Hepatocyte (in vitro differentiated cells): ENCODE measurements around the gene AKAP13.

Experiments used
- EZH2 ChIP-seq: fragments of 200-600 bp; sonication (generic); IDR thresholded peaks from 2 replicates; pipeline ENCODE4 v1.6.1; 2016; ENCODE audit warnings: antibody characterized with exemption, mild to moderate bottlenecking, borderline replicate concordance
- EZH2phosphoT487 ChIP-seq: fragments of 200-600 bp; sonication (generic); IDR thresholded peaks from one replicate; pipeline ENCODE4 v1.6.1; 2018; ENCODE audit warnings: antibody characterized with exemption, mild to moderate bottlenecking, low read depth, moderate library complexity; ENCODE audit not compliant: unreplicated experiment, severe bottlenecking
- TF ChIP-seq, protein P1 (sequence below): fragments of 200-600 bp; sonication (generic); IDR thresholded peaks from 2 replicates; pipeline ENCODE4 v1.5.1; 2016; ENCODE audit warnings: antibody characterized with exemption, mild to moderate bottlenecking; ENCODE audit not compliant: poor library complexity

DNA sequence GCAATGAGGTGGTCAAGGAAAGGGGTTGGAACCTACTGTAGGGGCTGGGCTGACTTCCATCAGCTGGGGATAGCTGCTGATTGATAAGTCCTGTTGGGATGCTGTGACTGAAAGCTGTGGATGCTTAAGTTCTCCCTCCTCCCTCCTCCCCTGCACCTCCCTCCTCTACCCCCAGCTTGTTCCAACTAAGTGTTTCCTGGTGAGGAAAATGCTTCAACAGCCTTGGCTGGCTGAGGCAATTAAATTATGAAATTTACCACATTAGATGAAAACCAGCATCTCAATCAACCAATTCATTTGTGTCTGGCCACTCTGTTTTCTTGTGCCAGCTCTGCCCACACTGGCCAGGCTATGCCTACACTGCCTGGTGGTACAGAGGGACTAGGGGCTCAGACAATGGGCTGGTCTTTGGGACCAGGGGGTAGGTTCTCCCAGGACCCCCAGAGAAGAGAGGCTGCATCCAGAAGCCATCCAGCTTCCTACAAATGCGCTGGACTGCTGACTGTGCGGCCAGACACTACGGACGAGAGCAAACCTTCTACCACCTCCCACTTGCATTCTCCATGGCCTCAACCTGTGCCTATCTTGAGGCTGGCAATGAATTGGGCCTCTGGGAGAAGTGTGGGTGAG, 411.8 kb downstream of the AKAP13 start:
- TF ChIP-seq, protein P1, sequence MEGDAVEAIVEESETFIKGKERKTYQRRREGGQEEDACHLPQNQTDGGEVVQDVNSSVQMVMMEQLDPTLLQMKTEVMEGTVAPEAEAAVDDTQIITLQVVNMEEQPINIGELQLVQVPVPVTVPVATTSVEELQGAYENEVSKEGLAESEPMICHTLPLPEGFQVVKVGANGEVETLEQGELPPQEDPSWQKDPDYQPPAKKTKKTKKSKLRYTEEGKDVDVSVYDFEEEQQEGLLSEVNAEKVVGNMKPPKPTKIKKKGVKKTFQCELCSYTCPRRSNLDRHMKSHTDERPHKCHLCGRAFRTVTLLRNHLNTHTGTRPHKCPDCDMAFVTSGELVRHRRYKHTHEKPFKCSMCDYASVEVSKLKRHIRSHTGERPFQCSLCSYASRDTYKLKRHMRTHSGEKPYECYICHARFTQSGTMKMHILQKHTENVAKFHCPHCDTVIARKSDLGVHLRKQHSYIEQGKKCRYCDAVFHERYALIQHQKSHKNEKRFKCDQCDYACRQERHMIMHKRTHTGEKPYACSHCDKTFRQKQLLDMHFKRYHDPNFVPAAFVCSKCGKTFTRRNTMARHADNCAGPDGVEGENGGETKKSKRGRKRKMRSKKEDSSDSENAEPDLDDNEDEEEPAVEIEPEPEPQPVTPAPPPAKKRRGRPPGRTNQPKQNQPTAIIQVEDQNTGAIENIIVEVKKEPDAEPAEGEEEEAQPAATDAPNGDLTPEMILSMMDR = no peak
- TF ChIP-seq EZH2 (no peak), EZH2phosphoT487 (no peak)
